NCI-H345 (cell line): ENCODE results near the gene LRP1B.

Source experiments
- DNase-seq: peaks from one replicate; lab custom pipeline; 2025; lab: John Stamatoyannopoulos, UW

The LRP1B gene

GRCh38 chr2:142131010-142131669 lies at the start of gene LRP1B:
LRP1B (minus strand) TSS chr2:142131016; CDS start chr2:142130729, 287 bp downstream.
- DNase-seq: peak; percentile 66

DNA sequence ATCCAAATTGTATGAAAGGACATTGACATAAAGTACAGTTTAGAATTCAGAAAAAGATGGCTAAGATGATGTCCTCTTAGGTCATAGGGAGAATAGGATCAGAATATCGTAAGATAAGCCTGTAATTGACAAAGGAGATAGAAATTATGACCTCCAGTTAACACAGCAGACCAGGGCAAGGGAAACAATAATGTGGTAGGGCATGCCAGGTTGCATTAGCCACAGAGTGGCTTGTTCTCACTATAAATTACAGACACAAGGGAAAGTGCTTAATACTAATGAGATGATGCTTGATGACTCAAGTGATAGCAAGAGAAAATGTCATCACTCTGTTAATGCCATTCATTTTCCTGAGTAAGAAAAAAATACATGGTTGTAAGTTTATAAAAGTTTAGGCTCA lies 48.9 kb upstream of the LRP1B start:
- no peak for DNase-seq

GRCh38 chr2:142178604-142179003 lies 47.8 kb upstream of the LRP1B start:
- no peak for DNase-seq

GRCh38 chr2:142176941-142177340 lies 46.1 kb upstream of the LRP1B start:
- DNase-seq: no peak

- DNase-seq: no peak
These were observed 45.1 kb upstream of the LRP1B start for GRCh38 chr2:142175813-142176338.

GRCh38 chr2:142174176-142174575 lies 43.4 kb upstream of the LRP1B start:
- DNase-seq: no peak

- DNase-seq: no peak
These were observed 40.0 kb upstream of the LRP1B start for GRCh38 chr2:142170847-142171246.

GRCh38 chr2:142165790-142166189 lies 35.0 kb upstream of the LRP1B start:
- DNase-seq: peak; percentile 2

GRCh38 chr2:142153601-142154000 lies 22.8 kb upstream of the LRP1B start:
- no peak for DNase-seq

GRCh38 chr2:142150453-142150852 lies 19.6 kb upstream of the LRP1B start:
- DNase-seq: no peak

DNA sequence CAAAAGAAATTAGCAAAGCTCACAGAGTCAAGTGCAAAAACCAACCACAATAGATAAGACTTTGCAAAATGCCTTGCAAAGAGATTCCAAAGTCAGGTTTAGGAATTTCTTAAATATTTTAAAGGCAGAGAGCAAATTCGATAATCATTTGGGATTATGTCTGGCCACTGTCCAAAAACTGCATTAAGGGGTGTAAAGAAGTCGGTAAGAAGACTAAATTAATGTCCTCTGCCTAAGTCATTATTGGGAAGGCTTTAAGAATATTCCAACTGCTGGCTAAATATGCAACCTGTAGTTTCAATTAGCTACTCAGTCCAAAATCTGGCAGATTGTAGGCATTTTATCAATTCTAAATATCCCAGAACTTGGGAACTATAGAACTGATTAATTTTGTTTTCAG lies 13.7 kb upstream of the LRP1B start:
- DNase-seq: no peak

DNA sequence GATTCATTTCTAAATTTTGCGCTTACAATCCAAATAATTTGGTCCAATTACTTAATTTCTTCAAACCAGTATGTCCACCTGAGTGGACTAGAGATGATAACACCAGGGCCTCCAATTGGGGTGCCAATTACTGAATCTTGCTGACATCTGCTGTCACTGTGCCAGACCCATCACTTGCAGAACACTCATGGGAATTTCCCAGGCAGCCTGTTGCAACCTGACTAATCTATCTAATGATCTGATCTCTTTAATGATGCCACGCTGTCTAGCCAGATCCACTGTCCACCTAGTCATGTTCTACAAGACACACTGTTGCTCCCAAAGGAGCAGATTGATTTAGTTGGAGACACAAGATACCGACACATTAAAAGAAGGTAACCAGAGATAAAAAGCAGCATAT lies 11.8 kb upstream of the LRP1B start:
- DNase-seq: no peak

GRCh38 chr2:142140434-142140845 lies 9.6 kb upstream of the LRP1B start:
- DNase-seq: peak; percentile 43

GRCh38 chr2:142139384-142139783 lies 8.6 kb upstream of the LRP1B start:
- no peak for DNase-seq

GRCh38 chr2:142136571-142136970 lies 5.8 kb upstream of the LRP1B start:
- no peak for DNase-seq

- DNase-seq: no peak
These were observed 4.1 kb upstream of the LRP1B start for GRCh38 chr2:142134911-142135310.

DNA sequence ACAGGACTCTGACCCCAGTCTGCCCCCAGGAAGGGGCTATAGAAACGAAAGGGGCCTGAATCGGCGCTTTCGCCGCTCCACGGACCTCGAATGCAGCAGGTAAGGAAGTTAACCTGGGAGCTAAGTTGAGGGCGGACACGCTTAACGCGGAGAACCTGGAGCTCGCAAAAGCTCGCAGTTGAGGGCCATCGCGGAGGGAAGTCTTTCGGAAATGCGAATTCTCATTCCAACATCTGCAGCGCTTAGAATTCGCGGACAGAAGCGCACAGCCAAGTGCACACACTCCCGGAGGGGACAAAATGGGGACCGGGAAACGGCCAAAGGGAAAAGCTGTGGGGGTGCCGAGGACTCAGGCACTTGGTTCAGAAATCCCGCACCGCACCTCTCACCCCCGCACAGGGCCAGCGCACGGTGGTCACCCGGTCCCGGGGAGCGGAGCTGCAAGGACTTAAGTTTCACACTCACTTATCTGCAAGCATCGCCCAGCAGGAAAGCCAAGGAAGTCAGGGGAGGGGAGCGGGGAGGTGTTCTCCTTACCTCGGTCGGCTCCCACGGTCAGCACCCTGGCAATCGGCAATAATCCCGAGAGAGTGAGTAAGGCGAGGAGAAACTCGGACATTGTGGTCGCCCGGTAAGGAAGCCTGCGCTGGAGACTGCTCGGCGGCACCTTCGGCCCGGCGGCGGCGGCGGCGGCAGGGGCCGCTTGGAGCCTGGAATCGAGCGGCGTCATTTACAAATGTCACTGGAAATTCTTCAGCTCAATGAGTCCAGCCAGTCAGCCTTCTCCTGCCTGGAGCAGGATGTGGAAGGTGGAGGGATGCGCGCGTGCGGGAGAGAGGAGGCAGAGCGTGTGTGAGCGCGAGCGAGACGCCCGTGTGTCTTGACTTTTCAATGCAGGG lies 456 bp downstream of the LRP1B start:
- DNase-seq: peak; percentile 62

- DNase-seq: no peak
These were observed 2.7 kb downstream of the LRP1B start for GRCh38 chr2:142128105-142128504.

DNA sequence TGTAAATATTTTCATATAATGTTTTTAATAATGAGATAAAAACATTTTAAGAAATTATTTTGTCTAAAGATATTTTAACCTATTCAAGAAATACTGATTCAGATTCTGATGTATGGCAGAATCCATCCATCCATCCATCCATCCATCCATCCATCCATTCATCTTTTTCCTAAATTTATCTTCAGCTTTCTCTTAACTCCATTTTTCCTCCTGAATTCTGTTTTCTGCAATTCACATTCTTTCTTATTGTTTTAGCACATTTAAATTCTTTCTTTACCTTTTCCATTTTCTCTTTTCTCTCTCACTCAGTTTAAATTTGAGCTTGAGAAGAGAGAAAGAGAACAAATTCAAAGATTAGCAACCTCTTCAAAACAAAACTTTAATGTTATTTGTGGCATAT lies 3.6 kb downstream of the LRP1B start:
- DNase-seq: no peak

- no peak for DNase-seq
These were observed 6.1 kb downstream of the LRP1B start for GRCh38 chr2:142124706-142125105.

GRCh38 chr2:142119347-142119746 lies 11.5 kb downstream of the LRP1B start:
- DNase-seq: no peak

DNA sequence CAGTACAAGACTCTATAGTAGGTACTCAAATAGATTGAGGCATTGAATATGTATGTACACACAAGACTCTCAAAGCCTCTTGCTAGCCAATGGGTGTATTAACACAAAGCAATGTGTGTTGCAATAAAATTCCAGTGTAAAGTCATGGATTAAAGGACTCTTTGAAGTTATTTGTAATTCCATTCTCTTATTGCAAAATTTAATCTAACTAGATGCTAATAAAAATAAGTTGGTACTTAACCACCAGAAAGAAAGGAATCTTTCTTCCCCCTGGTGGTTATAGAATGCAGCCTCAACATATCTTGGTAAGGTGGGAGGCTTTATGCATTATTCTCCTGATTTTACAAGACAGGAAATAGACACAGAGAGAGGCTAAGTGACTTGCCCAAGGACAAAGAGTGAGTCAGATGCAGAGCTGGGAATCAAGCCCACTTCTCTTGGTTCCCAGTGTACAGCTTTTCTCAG lies 18.0 kb downstream of the LRP1B start:
- DNase-seq: no peak
